ENCODE data around the gene PSG3.
"Not testable (repeated sequence)": the region's sequence is repeated elsewhere in the genome, so short reads cannot be mapped to it uniquely, and the experiment has no call there.

PSG3 gene

GRCh38 chr19:42693760-42694350 lies 46.4 kb downstream of the PSG3 start:
- no peak for DNase-seq

DNA sequence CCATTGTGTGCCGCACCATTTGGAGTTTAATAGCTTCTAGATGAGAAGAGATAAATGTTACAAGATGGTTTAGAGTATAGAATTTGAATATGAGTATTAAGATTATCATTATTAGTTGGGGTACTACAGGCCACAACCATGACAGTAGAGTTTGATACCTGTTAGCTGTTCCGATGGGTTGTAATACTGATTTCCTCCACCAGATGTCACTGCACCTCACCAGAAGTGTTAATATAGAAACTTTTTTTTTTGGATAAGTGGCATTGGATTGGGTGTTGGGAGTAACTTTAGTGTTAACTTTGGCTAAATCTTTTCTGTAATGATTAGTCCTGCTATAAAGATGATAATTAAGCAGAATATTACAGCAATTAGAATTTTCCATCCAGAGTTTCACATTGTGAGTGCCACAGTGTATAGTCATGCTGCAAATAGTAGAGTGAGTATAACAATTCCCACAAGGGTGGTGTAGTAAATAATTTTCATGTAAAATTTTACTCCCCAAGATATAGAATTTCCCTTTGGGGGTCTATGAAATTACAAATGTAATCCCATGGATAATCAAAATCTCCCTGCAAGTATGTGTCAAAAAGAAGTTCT lies 56.3 kb downstream of the PSG3 start:
- DNase-seq, result no peak

DNA sequence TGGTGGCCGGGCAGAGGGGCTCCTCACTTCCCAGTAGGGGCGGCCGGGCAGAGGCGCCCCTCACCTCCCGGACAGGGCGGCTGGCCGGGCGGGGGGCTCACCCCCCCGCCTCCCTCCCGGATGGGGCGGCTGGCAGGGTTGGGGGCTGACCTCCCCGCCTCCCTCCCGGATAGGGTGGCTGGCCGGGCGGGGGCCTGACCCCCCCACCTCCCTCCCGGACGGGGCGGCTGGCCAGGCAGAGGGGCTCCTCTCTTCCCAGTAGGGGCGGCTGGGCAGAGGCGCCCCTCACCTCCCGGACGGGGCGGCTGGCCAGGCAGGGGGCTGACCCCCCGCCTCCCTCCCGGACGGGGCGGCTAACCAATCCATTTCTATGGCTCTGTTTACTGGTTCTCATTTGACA lies 64.0 kb downstream of the PSG3 start:
- not testable (repeated sequence) for DNase-seq

DNA sequence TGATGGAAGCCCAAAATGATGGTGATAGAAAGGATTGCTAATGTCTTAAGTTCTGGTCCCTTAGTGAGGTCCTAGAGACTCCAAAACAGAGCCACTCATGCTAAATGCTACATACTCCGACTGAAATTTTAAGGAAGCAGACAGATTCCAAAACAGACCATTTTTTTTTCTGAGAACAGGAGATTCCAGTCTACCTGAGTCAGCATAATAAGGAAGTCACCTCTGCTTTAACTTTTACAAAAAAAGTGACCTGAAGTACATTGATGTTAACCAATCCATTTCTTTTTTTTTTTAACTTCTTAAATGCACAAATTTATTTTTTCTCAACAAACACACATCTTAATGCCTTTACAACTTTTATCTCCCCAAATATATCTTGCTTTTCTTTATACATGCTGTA lies 65.7 kb downstream of the PSG3 start:
- not testable (repeated sequence) for DNase-seq
